Body of pancreas (tissue), 4 donors: ENCODE measurements around the gene PGLYRP4. TPM values are rescaled to one million over a fixed set of nuclear protein-coding genes. Genes with fewer than 3 reads are reported as not detected.

Experiments used
- ATAC-seq: fragments of 150-250 bp; one replicate; pipeline ENCODE4 v1.9.1; 2016
- DNase-seq, 4 donors: peaks; one replicate each; pipeline ENCODE4 v3.0.0-alpha.2; 2019
- H3K27ac ChIP-seq, 4 donors: fragments of 200-600 bp; sonication (generic); 1 replicate in 3 of 4; 2 replicates in 1 of 4; pipeline versions ENCODE4 v1.5.1 to v1.6.1; 2016 to 2019; ENCODE audit warnings: mild to moderate bottlenecking in 1 of 4, mixed read lengths in 1 of 4, moderate library complexity in 1 of 4
- H3K27me3 ChIP-seq, 2 donors: fragments of 200-600 bp; sonication (generic); one replicate each; pipeline ENCODE4 v1.6.0; 2016; ENCODE audit warnings: mild to moderate bottlenecking in 1 of 2
- H3K36me3 ChIP-seq, 2 donors: fragments of 200-600 bp; sonication (generic); replicated peaks in 1 of 2; 2 replicates each; pipeline ENCODE4 v1.5.1; 2016; ENCODE audit warnings: low read depth in 2 of 2; ENCODE audit not compliant: insufficient read depth in 1 of 2
- H3K4me1 ChIP-seq: fragments of 200-600 bp; sonication (generic); one replicate; pipeline ENCODE4 v1.6.0; 2016
- H3K4me3 ChIP-seq, 2 donors: fragments of 200-600 bp; sonication (generic); 1 replicate in 1 of 2; 2 replicates in 1 of 2; pipeline ENCODE4 v1.5.1; 2016 to 2019
- H3K9me3 ChIP-seq, 3 donors: fragments of 200-600 bp; sonication (generic); 1 replicate in 2 of 3; 2 replicates in 1 of 3; pipeline ENCODE4 v1.5.1; 2016
- POLR2A ChIP-seq, 3 donors: fragments of 450-650 bp; IDR thresholded peaks; one replicate each; pipeline ENCODE4 v1.6.1; 2016; ENCODE audit warnings: antibody characterized with exemption in 3 of 3, mild to moderate bottlenecking in 2 of 3
- WGBS, 2 donors: methylation state at CpG; one replicate each; pipeline ENCODE4 v1.1.5; 2017; 5-methylcytosine and 5-hydroxymethylcytosine counted together
- intact Hi-C: fragments of 100-400 bp; cut with DNase I; formaldehyde crosslinking; loops from one replicate; pipeline ENCODE4 v1.15.1; 2023
- total RNA-seq, 2 donors: library from RNA; depleted of rRNA; stranded (reverse); fragments of >200 nt; gene quantifications; one replicate each; pipeline ENCODE4 v1.1.0, GENCODE V29; 2016
- TF ChIP-seq, protein P1 (sequence below), 7 experiments: fragments of 450-650 bp in 4 of 7; fragments of 200-600 bp in 3 of 7; sonication (generic) in 3 of 7; IDR thresholded peaks; one replicate each; pipeline ENCODE4 v1.5.1; 2016 to 2019; ENCODE audit warnings: antibody characterized with exemption in 7 of 7

Gene PGLYRP4
- total RNA-seq, 2 donors from 2014 or later: not detected

DNA sequence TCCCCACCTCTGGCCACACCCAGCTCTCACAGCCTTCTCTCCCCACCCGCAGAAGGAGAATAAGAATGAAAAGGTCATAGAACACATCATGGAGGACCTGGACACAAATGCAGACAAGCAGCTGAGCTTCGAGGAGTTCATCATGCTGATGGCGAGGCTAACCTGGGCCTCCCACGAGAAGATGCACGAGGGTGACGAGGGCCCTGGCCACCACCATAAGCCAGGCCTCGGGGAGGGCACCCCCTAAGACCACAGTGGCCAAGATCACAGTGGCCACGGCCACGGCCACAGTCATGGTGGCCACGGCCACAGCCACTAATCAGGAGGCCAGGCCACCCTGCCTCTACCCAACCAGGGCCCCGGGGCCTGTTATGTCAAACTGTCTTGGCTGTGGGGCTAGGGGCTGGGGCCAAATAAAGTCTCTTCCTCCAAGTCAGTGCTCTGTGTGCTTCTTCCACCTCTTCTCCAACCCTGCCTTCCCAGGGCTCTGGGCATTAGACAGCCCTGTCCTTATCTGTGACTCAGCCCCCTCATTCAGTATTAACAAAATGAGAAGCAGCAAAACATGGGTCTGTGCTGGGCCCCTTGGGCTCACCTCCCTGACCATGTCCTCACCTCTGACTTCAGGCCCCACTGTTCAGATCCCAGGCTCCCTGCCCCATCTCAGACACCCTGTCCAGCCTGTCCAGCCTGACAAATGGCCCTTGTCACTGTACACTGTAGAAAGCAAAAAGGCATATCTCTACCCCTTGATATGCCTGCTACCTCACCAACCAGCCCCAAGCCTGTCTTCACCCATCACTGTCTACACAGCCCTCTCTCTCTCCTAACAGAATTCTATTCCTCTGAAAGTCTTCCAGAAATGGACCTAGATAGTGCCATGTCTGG, 12.2 kb upstream of the PGLYRP4 start:
- TF ChIP-seq, protein P1, sequence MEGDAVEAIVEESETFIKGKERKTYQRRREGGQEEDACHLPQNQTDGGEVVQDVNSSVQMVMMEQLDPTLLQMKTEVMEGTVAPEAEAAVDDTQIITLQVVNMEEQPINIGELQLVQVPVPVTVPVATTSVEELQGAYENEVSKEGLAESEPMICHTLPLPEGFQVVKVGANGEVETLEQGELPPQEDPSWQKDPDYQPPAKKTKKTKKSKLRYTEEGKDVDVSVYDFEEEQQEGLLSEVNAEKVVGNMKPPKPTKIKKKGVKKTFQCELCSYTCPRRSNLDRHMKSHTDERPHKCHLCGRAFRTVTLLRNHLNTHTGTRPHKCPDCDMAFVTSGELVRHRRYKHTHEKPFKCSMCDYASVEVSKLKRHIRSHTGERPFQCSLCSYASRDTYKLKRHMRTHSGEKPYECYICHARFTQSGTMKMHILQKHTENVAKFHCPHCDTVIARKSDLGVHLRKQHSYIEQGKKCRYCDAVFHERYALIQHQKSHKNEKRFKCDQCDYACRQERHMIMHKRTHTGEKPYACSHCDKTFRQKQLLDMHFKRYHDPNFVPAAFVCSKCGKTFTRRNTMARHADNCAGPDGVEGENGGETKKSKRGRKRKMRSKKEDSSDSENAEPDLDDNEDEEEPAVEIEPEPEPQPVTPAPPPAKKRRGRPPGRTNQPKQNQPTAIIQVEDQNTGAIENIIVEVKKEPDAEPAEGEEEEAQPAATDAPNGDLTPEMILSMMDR (IDR thresholded peaks at IDR 0.05): no peak
- no peak for TF ChIP-seq POLR2A (IDR thresholded peaks at IDR 0.05)

DNA sequence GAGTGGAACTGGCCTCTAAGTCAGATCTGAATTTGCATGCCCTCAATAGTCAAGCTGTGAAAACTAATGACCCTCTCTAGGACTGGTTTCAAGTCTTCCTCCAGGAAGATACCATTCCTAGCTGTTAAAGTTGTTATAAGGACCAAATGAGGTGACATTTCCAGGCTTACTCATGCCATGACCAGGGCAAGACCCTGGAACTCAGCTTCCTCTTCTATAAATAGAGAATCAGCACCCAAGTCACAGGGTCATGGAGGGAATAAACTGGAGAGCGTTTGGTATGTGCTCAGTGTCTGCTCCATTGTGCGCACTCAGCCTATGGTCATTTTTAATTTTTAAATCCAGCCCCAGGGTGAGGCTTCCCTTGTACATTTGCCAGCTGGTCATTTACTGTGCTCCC, 11.5 kb upstream of the PGLYRP4 start:
- Histone ChIP-seq H3K36me3 (no peaks in the 10 kb centered on the region), H3K27me3 (no peaks in the 10 kb centered on the region), H3K27ac (no peak overlapping the region), H3K9me3 (no peaks in the 10 kb centered on the region), H3K4me1 (no peaks in the 10 kb centered on the region), H3K4me3 (no peak overlapping the region)
- WGBS, 2 donors: 78 to 81% methylated on average over 2 of the region's 2 CpGs
- no peak for DNase-seq
- TF ChIP-seq POLR2A (IDR thresholded peaks at IDR 0.05): no peak
- TF ChIP-seq, protein P1 (IDR thresholded peaks at IDR 0.05): no peak
- intact Hi-C loops: no loop called here
- no peak for ATAC-seq

More for the DNA sequence above, 12.2 kb upstream of the PGLYRP4 start:
- intact Hi-C loops: no loop called here
- 73 to 89% methylated on average over 1 to 8 of the region's 11 CpGs for WGBS, 2 donors
- H3K27ac ChIP-seq: no peak overlapping the region
- H3K9me3 ChIP-seq: no peaks in the 10 kb centered on the region
- no peaks in the 10 kb centered on the region for H3K4me1 ChIP-seq
- no peak for ATAC-seq
- H3K27me3 ChIP-seq: no peaks in the 10 kb centered on the region
- no peaks in the 10 kb centered on the region for H3K36me3 ChIP-seq
- H3K4me3 ChIP-seq: no peak overlapping the region
- DNase-seq: no peak

DNA sequence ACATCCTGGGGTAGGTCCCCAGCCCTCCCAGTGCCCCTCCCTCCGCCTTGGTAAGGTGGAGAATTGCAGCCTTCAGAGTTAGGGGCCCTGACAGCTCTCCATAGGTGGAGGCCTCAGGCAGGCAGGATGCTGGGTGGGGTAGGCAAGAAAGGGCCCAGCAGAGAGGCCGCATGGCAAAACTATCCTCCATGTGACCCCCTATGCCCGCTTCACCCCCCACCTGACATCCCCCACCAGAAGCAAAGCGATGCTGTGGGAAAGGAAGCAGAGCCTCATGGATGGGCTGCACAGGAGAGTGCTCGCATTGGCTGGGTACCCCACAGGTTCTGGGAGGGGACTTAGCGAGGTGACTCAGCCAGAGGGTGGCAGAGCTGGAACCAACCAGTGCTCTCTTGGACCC, 10.6 kb upstream of the PGLYRP4 start:
- Histone ChIP-seq H3K4me3 (no peak overlapping the region), H3K27me3 (no peaks in the 10 kb centered on the region), H3K27ac (no peak overlapping the region), H3K36me3 (no peaks in the 10 kb centered on the region), H3K9me3 (no peaks in the 10 kb centered on the region), H3K4me1 (no peaks in the 10 kb centered on the region)
- TF ChIP-seq, protein P1 (IDR thresholded peaks at IDR 0.05): no peak
- no peak for TF ChIP-seq POLR2A (IDR thresholded peaks at IDR 0.05)
- intact Hi-C loops: loop anchor here (5.0 kb wide), 1 partner anchor 138 kb away; no protein-coding TSS in a partner anchor
- ATAC-seq: no peak
- no peak for DNase-seq
- 82 to 84% methylated on average over 6 of the region's 6 CpGs for WGBS, 2 donors

DNA sequence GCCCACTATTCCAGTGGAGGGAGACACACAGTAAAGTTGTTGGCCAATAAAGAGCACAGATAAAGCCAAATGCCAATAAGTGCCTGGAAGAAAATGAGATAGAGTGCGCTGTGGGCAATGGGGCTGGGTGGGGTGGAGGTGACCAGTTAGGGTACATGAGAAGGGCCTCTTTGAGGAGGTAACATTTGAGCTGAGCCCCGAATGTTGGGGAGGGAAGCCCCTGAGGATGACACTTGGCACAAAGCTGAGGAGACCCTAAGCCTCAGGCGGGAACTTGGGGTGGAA, 10.0 kb upstream of the PGLYRP4 start:
- Histone ChIP-seq H3K4me1 (no peaks in the 10 kb centered on the region), H3K36me3 (no peaks in the 10 kb centered on the region), H3K27me3 (no peaks in the 10 kb centered on the region), H3K4me3 (no peak overlapping the region), H3K9me3 (no peaks in the 10 kb centered on the region), H3K27ac (peak overlapping the region in 1 of 4 donors; percentile 54)
- WGBS, 2 donors: 73 to 76% methylated on average over 3 of the region's 3 CpGs
- intact Hi-C loops: loop anchor here (5.0 kb wide), 1 partner anchor 139 kb away; no protein-coding TSS in a partner anchor
- DNase-seq: no peak
- ATAC-seq: no peak
- TF ChIP-seq POLR2A (IDR thresholded peaks at IDR 0.05): no peak
- TF ChIP-seq, protein P1 (IDR thresholded peaks at IDR 0.05): no peak
